Measurements from ENCODE around the gene GRIP2. TPM values are rescaled to one million over a fixed set of nuclear protein-coding genes. Genes with fewer than 3 reads are reported as not detected.

The GRIP2 gene
- total and polyA plus RNA-seq, 12 donors: 0.09 to 2.5 (median 1.1) TPM

DNA sequence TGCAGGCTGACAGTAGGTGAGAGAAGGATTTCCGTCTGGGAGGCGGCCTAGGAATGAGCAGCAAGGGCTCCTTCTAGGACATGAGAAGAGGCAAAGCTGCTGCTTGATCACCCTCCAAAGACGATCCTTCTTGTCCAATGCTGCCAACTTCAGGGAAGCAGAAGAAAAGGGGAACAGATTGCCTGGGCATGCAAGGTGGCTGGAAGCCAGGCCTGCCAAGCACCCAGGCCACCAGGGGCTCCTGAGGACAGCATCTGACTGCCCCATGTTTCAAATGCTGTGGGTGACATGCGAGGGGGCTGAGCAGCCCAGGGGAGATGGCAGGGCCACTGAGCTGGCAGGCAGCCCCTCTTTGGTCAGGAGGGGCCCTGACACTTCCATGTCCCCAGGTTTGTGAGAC lies 3.3 kb upstream of the GRIP2 start:
- intact Hi-C loops (cut with DNase I): no loop called here
- H3K4me1 ChIP-seq (replicated peaks in 1 of 2): no peaks in the 10 kb centered on the region
- no peaks in the 10 kb centered on the region for H3K27me3 ChIP-seq
- no peak for DNase-seq
- TF ChIP-seq, protein P1, sequence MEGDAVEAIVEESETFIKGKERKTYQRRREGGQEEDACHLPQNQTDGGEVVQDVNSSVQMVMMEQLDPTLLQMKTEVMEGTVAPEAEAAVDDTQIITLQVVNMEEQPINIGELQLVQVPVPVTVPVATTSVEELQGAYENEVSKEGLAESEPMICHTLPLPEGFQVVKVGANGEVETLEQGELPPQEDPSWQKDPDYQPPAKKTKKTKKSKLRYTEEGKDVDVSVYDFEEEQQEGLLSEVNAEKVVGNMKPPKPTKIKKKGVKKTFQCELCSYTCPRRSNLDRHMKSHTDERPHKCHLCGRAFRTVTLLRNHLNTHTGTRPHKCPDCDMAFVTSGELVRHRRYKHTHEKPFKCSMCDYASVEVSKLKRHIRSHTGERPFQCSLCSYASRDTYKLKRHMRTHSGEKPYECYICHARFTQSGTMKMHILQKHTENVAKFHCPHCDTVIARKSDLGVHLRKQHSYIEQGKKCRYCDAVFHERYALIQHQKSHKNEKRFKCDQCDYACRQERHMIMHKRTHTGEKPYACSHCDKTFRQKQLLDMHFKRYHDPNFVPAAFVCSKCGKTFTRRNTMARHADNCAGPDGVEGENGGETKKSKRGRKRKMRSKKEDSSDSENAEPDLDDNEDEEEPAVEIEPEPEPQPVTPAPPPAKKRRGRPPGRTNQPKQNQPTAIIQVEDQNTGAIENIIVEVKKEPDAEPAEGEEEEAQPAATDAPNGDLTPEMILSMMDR (IDR thresholded peaks at IDR 0.05): no peak
- TF ChIP-seq POLR2A (IDR thresholded peaks at IDR 0.05): no peak
- WGBS, 4 donors: 52 to 83% (median 73%) methylated on average over 3 to 4 of the region's 4 CpGs
- H3K9me3 ChIP-seq (replicated peaks in 1 of 3): no peaks in the 10 kb centered on the region
- H3K4me3 ChIP-seq: no peak overlapping the region
- no peak overlapping the region for H3K27ac ChIP-seq
- H3K36me3 ChIP-seq (replicated peaks in 1 of 2): no peaks in the 10 kb centered on the region

GRCh38 chr3:14542656-14543055 lies 2.5 kb upstream of the GRIP2 start:
- H3K4me1 ChIP-seq (replicated peaks in 1 of 2): no peaks in the 10 kb centered on the region
- TF ChIP-seq POLR2A (IDR thresholded peaks at IDR 0.05): no peak
- TF ChIP-seq, protein P1 (IDR thresholded peaks at IDR 0.05): no peak
- intact Hi-C loops (cut with DNase I): no loop called here
- DNase-seq: no peak
- no peaks in the 10 kb centered on the region for H3K36me3 ChIP-seq (replicated peaks in 1 of 2)
- no peak overlapping the region for H3K4me3 ChIP-seq
- no peak overlapping the region for H3K27ac ChIP-seq
- no peaks in the 10 kb centered on the region for H3K9me3 ChIP-seq (replicated peaks in 1 of 3)
- 67 to 78% (median 70%) methylated on average over 3 of the region's 3 CpGs for WGBS, 4 donors
- no peaks in the 10 kb centered on the region for H3K27me3 ChIP-seq

DNA sequence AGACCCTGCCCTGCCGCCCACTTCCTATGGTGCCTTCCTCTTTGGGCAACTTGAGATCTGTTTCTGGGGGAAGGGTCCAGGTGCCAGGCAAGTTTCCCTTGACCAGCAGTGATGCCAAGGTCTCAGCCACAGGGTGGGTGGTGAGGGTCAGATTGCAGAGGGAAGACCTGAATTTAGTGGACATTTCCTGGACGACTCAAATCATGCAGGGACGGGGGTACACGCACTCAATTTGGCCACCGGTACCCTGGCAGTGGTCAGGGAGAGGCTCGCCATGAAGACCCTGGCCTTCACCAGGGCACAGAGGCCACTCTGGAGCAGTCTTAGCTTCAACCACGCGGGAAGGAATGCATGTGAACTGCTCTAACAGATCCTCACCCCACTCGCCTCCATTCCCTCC lies 1.5 kb upstream of the GRIP2 start:
- Histone ChIP-seq H3K4me3 (no peak overlapping the region), H3K27me3 (no peaks in the 10 kb centered on the region), H3K36me3 (replicated peaks in 1 of 2) (no peaks in the 10 kb centered on the region), H3K4me1 (replicated peaks in 1 of 2) (no peaks in the 10 kb centered on the region), H3K9me3 (replicated peaks in 1 of 3) (no peaks in the 10 kb centered on the region), H3K27ac (no peak overlapping the region)
- TF ChIP-seq, protein P1 (IDR thresholded peaks at IDR 0.05): no peak
- no peak for DNase-seq
- WGBS, 4 donors: 80 to 94% (median 85%) methylated on average over 9 of the region's 9 CpGs
- intact Hi-C loops (cut with DNase I): no loop called here

GRCh38 chr3:14540821-14541385 lies 761 bp upstream of the GRIP2 start:
- intact Hi-C loops (cut with DNase I): no loop called here
- H3K27ac ChIP-seq: no peak overlapping the region
- H3K4me3 ChIP-seq: no peak overlapping the region
- H3K36me3 ChIP-seq (replicated peaks in 1 of 2): no peaks in the 10 kb centered on the region
- H3K9me3 ChIP-seq (replicated peaks in 1 of 3): no peaks in the 10 kb centered on the region
- H3K4me1 ChIP-seq (replicated peaks in 1 of 2): no peaks in the 10 kb centered on the region
- H3K27me3 ChIP-seq: no peaks in the 10 kb centered on the region
- TF ChIP-seq POLR2A (IDR thresholded peaks at IDR 0.05): no peak
- TF ChIP-seq, protein P1 (IDR thresholded peaks at IDR 0.05): no peak
- no peak for DNase-seq
- 86 to 98% (median 90%) methylated on average over 5 to 6 of the region's 6 CpGs for WGBS, 4 donors
